ENCODE data around the gene DPP7. TPM values are rescaled to one million over a fixed set of nuclear protein-coding genes. Genes with fewer than 3 reads are reported as not detected.

The DPP7 gene
- total and polyA plus RNA-seq, 9 of the 15 experiments (the other 6 are each of a cell fraction or from before 2014, with no cell fraction given) = 0.99 to 365 (median 132) TPM

GRCh38 chr9:137083394-137084004 is 31.0 kb downstream of the DPP7 start (continued):
- TF ChIP-seq CREB5 (CRISPR knock-in tag; IDR thresholded peaks at IDR 0.05) (no peak), SAP30 (IDR thresholded peaks at IDR 0.05; ENCODE audit: borderline replicate concordance, insufficient read depth, low read depth, low read length, poor library complexity, severe bottlenecking) (no peak), ZFP91 (CRISPR knock-in tag; IDR thresholded peaks at IDR 0.05) (no peak), C11orf30 (IDR thresholded peaks at IDR 0.05; ENCODE audit: low read depth) (peak; percentile 61), ZSCAN32 (CRISPR knock-in tag; IDR thresholded peaks at IDR 0.05) (no peak), ZNF143 (CRISPR knock-in tag; IDR thresholded peaks at IDR 0.05) (no peak), HDAC8 (tag; IDR thresholded peaks at IDR 0.05) (no peak), POLR2A (conservative IDR thresholded peaks at IDR 0.05) (0 out of 2 replicates have a peak, but pooled peaks have one; percentile 22), RBFOX2 (IDR thresholded peaks at IDR 0.05; ENCODE audit: low read depth, low read length) (peak; percentile 45; the same call in 1 of the 2 replicates), TCFL5 (CRISPR knock-in tag; conservative IDR thresholded peaks at IDR 0.05) (no peak), DMBX1 (CRISPR knock-in tag; IDR thresholded peaks at IDR 0.05; ENCODE audit: borderline replicate concordance) (no peak), REST (IDR thresholded peaks at IDR 0.05; ENCODE audit: borderline replicate concordance) (0 out of 2 replicates have a peak, but pooled peaks have one; percentile 6), REST (CRISPR knock-in tag; IDR thresholded peaks at IDR 0.05; ENCODE audit: low read depth) (no peak), RBBP5 (IDR thresholded peaks at IDR 0.05; ENCODE audit: borderline replicate concordance, insufficient read depth, low read length, poor library complexity, severe bottlenecking) (peak; percentile 29)

Measured in K562 (cell line).